ENCODE measurements around the gene ANKRD29.

DNA sequence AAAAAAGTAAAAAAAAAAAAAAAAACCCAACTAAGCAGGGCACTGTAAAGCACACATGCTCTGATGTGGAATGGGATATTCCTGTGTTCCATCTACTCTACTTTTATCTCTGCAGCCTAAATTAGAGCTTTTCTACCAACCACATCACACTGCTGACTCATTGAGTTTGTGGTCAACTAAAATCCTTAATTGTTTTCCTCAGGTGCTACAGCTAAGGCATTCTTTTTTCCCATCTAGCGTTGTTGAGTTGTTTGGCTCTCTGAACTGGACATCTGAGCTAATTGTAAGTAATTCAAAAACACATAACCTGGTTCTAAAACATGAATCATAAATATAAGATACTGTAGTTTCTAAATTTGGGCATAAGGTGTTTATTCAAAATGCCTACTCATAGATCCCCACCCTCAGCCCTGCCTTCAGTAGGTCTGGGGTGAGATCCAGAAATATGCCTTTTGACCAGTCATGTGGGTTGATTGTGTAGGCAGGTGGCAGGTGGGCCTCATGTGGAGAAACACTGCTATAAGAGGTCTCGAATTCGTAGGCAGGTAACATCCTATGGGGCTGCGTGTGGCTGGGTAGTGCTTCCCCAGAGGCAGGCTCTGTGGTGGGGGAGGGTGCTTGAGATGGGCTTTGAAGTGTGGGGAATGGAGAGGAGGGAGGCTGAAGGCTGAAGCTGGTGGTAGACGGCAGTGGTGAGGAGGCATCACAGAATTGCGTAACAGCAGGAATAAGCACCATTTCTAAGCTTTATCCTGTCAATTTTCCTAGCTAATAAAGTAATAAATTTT, 27.2 kb downstream of the ANKRD29 start:
- TF ChIP-seq EP300 (IDR thresholded peaks at IDR 0.05; ENCODE audit: borderline replicate concordance in 1 of 2, low read depth in 1 of 2, low read length in 1 of 2) = no peak
- no peak for TF ChIP-seq POLR2AphosphoS5 (IDR thresholded peaks at IDR 0.05; ENCODE audit: low read depth, low read length)
- TF ChIP-seq, protein P1, sequence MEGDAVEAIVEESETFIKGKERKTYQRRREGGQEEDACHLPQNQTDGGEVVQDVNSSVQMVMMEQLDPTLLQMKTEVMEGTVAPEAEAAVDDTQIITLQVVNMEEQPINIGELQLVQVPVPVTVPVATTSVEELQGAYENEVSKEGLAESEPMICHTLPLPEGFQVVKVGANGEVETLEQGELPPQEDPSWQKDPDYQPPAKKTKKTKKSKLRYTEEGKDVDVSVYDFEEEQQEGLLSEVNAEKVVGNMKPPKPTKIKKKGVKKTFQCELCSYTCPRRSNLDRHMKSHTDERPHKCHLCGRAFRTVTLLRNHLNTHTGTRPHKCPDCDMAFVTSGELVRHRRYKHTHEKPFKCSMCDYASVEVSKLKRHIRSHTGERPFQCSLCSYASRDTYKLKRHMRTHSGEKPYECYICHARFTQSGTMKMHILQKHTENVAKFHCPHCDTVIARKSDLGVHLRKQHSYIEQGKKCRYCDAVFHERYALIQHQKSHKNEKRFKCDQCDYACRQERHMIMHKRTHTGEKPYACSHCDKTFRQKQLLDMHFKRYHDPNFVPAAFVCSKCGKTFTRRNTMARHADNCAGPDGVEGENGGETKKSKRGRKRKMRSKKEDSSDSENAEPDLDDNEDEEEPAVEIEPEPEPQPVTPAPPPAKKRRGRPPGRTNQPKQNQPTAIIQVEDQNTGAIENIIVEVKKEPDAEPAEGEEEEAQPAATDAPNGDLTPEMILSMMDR (IDR thresholded peaks at IDR 0.05) = no peak
- TF ChIP-seq, protein P2, sequence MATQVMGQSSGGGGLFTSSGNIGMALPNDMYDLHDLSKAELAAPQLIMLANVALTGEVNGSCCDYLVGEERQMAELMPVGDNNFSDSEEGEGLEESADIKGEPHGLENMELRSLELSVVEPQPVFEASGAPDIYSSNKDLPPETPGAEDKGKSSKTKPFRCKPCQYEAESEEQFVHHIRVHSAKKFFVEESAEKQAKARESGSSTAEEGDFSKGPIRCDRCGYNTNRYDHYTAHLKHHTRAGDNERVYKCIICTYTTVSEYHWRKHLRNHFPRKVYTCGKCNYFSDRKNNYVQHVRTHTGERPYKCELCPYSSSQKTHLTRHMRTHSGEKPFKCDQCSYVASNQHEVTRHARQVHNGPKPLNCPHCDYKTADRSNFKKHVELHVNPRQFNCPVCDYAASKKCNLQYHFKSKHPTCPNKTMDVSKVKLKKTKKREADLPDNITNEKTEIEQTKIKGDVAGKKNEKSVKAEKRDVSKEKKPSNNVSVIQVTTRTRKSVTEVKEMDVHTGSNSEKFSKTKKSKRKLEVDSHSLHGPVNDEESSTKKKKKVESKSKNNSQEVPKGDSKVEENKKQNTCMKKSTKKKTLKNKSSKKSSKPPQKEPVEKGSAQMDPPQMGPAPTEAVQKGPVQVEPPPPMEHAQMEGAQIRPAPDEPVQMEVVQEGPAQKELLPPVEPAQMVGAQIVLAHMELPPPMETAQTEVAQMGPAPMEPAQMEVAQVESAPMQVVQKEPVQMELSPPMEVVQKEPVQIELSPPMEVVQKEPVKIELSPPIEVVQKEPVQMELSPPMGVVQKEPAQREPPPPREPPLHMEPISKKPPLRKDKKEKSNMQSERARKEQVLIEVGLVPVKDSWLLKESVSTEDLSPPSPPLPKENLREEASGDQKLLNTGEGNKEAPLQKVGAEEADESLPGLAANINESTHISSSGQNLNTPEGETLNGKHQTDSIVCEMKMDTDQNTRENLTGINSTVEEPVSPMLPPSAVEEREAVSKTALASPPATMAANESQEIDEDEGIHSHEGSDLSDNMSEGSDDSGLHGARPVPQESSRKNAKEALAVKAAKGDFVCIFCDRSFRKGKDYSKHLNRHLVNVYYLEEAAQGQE (IDR thresholded peaks at IDR 0.05; ENCODE audit: low read depth, low read length) = no peak
- TF ChIP-seq GATA2 (CRISPR knock-in tag; IDR thresholded peaks at IDR 0.05) = no peak
- TF ChIP-seq JUND (IDR thresholded peaks at IDR 0.05) = no peak
- TF ChIP-seq TAF1 (IDR thresholded peaks at IDR 0.05; ENCODE audit: borderline replicate concordance, low read depth, low read length) = no peak
- TF ChIP-seq ELF1 (IDR thresholded peaks at IDR 0.05) = no peak
- TF ChIP-seq, protein P3, sequence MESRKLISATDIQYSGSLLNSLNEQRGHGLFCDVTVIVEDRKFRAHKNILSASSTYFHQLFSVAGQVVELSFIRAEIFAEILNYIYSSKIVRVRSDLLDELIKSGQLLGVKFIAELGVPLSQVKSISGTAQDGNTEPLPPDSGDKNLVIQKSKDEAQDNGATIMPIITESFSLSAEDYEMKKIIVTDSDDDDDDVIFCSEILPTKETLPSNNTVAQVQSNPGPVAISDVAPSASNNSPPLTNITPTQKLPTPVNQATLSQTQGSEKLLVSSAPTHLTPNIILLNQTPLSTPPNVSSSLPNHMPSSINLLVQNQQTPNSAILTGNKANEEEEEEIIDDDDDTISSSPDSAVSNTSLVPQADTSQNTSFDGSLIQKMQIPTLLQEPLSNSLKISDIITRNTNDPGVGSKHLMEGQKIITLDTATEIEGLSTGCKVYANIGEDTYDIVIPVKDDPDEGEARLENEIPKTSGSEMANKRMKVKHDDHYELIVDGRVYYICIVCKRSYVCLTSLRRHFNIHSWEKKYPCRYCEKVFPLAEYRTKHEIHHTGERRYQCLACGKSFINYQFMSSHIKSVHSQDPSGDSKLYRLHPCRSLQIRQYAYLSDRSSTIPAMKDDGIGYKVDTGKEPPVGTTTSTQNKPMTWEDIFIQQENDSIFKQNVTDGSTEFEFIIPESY (IDR thresholded peaks at IDR 0.05; ENCODE audit: borderline replicate concordance, low read depth) = no peak
- no peak for TF ChIP-seq EZH2phosphoT487 (IDR thresholded peaks at IDR 0.05; ENCODE audit: borderline replicate concordance, low read depth)

Data from SK-N-SH (cell line).